ENCODE measurements around the gene CCDC73. TPM values are rescaled to one million over a fixed set of nuclear protein-coding genes. Genes with fewer than 3 reads are reported as not detected.
"Not testable (repeated sequence)": the region's sequence is repeated elsewhere in the genome, so short reads cannot be mapped to it uniquely, and the experiment has no call there.

CCDC73 gene
- total RNA-seq, 1 donor from 2014 or later, result 0.09 TPM

DNA sequence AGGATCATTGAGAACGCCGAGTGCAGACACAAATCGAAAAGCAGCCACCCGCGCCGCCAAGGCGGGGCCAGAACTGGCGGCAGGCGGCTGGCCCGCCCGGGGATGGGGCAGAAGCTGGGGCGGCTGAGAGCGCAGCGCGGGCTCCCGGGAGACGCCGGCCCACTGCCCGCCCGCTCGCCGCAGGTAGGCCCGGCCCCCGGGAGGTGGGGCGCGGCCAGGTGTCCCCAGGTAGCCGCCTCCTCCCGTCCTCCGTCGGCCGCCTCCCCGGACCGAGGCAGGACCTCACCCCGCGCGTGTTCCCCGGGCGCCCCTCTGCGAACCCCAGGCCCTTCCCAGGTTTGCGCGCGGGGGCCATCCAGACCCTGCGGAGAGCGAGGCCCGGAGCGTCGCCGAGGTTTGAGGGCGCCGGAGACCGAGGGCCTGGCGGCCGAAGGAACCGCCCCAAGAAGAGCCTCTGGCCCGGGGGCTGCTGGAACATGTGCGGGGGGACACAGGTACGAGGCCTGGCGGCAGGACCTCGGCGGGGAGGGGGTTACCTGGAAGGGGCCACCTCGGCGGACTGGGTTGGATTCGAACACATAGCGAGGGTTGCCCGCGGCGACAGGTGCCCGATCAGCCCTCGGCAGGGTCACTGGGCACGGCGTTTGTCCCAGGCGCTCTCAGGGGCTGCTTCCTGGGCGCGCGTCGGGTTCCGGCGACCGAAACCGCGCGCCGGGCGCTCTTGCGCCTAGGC lies 35.4 kb upstream of the CCDC73 start, which contains the start of gene PRRG4:
TSS of gene PRRG4 (plus strand) at position 248 of the 733 bp plus-strand sequence. CDS start 603 bp downstream, outside the sequence.
- intact Hi-C loops (cut with DNase I), result no loop called here
- ATAC-seq, result peak; percentile 99
- Histone ChIP-seq H3K4me3 (peak within 1 kb of the TSS; percentile 86), H3K4me1 (peaks cover 8% of the 10 kb centered on the region), H3K36me3 (peaks cover 6% of the 10 kb centered on the region), H3K27me3 (ENCODE audit: low read depth) (no peaks in the 10 kb centered on the region), H3K27ac (peak within 1 kb of the TSS; percentile 84), H3K9me3 (no peaks in the 10 kb centered on the region)
- peak; percentile 89 for DNase-seq
- TF ChIP-seq, protein P1, sequence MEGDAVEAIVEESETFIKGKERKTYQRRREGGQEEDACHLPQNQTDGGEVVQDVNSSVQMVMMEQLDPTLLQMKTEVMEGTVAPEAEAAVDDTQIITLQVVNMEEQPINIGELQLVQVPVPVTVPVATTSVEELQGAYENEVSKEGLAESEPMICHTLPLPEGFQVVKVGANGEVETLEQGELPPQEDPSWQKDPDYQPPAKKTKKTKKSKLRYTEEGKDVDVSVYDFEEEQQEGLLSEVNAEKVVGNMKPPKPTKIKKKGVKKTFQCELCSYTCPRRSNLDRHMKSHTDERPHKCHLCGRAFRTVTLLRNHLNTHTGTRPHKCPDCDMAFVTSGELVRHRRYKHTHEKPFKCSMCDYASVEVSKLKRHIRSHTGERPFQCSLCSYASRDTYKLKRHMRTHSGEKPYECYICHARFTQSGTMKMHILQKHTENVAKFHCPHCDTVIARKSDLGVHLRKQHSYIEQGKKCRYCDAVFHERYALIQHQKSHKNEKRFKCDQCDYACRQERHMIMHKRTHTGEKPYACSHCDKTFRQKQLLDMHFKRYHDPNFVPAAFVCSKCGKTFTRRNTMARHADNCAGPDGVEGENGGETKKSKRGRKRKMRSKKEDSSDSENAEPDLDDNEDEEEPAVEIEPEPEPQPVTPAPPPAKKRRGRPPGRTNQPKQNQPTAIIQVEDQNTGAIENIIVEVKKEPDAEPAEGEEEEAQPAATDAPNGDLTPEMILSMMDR (IDR thresholded peaks at IDR 0.05), result no peak

DNA sequence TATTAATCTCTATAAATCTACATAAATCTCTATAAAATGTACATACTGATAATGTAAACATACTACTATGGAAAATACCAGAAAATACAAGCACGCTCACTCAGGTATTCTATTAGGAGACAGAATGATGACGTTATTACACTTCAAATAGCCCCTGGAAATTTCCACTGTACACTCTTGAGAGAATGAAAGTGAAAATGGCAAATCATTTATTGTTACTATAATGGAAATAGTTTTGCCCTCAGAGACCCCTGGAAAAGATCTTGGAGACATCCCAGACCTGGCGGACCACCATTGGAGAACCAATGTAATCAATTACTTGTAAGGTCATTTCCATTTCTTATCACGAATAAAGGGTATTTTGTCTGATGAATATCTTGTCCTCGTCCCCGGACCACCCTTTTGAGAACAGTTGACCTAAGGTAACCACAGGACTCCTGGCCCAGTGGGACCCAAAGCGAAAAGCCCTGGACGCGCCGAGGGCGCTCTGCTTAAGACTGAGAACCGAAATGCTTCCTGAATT lies 34.8 kb upstream of the CCDC73 start:
- Histone ChIP-seq H3K36me3 (peaks cover 6% of the 10 kb centered on the region), H3K4me3 (peak overlapping the region; percentile 86), H3K4me1 (peaks cover 8% of the 10 kb centered on the region), H3K9me3 (no peaks in the 10 kb centered on the region), H3K27ac (peak overlapping the region; percentile 84), H3K27me3 (ENCODE audit: low read depth) (no peaks in the 10 kb centered on the region)
- TF ChIP-seq, protein P1 (IDR thresholded peaks at IDR 0.05), result no peak
- intact Hi-C loops (cut with DNase I), result no loop called here
- peak; percentile 47 to 69 for ATAC-seq
- no peak for DNase-seq

DNA sequence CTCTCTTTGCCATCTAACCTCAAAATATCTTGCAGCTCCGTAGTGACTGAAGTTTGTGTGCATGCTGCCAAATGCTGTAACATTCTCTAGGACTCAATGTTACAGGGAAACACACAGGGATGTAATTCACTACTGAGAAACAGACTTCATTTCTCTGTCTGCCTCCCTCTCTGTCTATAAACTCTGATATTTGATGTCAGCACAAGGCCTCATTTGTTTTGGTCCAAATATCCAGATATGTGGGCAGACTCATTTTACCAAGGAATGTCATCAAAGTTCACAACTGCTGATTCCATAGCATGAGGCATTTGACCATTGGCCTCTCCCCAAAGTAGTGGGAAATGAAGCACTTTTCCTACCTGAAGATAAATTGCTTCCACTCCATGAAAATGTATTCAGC lies 32.8 kb upstream of the CCDC73 start:
- intact Hi-C loops (cut with DNase I), result no loop called here
- H3K27me3 ChIP-seq (ENCODE audit: low read depth), result no peaks in the 10 kb centered on the region
- H3K9me3 ChIP-seq, result no peaks in the 10 kb centered on the region
- no peaks in the 10 kb centered on the region for H3K36me3 ChIP-seq
- DNase-seq (no peak), ATAC-seq (no peak)
- H3K4me3 ChIP-seq, result no peak overlapping the region
- TF ChIP-seq, protein P1 (IDR thresholded peaks at IDR 0.05), result no peak
- H3K27ac ChIP-seq, result no peak overlapping the region
- peaks cover 8% of the 10 kb centered on the region for H3K4me1 ChIP-seq

DNA sequence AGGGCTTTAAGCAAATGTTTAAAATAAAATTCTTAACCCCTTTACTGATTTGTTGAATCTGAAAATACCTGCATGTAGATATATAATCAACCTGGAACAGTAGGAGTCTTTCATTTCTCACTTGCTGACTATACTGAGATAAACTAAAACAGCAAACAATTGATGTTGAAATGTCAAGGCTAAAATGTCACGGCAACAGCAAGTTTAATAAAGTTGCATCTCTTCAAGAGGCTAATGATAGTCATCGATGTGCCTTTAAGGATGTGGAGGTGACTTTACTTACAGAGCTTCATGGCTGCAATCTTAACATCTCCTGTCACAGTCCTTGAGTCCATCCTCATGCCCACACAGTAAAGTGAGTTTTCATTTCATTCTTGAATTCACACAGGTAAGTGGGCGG lies 31.7 kb upstream of the CCDC73 start:
- Histone ChIP-seq H3K36me3 (no peaks in the 10 kb centered on the region), H3K9me3 (no peaks in the 10 kb centered on the region), H3K27me3 (ENCODE audit: low read depth) (no peaks in the 10 kb centered on the region), H3K27ac (no peak overlapping the region), H3K4me3 (no peak overlapping the region), H3K4me1 (peaks cover 8% of the 10 kb centered on the region)
- intact Hi-C loops (cut with DNase I), result no loop called here
- no peak for DNase-seq
- TF ChIP-seq, protein P1 (IDR thresholded peaks at IDR 0.05), result no peak
- ATAC-seq, result no peak

DNA sequence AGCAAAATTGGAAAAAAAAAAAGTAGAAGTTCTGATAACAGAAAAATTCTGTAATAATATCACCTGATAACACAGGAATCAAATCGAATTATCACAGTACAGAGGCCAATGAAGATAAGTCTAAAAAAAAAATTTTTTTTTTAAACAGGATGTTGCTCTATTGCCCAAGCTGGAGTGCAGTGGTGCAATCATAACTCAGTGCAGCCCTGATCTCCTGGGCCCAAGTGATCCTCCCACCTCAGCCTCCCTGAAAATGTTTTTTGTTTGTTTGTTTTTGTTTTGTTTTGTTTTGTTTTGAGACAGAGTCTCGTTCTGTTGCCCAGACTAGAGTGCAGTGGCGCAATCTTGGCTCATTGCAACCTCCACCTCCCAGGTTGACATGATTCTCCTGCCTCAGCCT lies 29.2 kb upstream of the CCDC73 start:
- H3K4me1 ChIP-seq; H3K9me3 ChIP-seq; H3K4me3 ChIP-seq; H3K27ac ChIP-seq; DNase-seq; H3K27me3 ChIP-seq (ENCODE audit: low read depth); intact Hi-C loops (cut with DNase I); H3K36me3 ChIP-seq; ATAC-seq: not testable (repeated sequence)

DNA sequence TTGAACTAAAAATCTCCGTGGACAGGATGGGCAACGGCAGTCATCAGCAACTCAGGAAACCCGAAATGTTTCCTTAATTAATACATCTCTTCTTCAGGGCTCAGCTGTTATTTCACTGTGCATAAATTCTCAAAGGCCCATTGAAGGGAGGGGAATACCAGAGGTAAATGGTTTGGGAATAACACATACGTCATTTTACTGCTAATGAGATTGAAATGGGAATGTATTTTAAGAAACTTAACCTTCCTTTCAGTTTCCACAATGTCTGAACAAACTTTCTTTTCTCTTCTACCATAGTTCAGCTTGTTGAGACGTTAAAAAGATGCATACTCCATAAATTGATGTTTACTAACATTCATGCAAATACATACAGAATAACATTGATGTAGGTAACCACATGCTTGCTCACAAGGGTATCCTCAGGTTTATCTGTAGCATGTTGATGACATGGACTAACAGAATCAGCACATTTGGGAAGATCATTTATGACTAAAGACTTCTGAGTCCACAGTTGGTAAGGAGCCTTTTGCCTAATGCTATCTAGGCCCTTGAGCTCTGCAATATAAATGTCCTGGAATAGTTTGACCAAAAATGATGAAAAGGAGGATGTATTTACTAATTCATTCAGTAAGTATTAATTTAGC lies 27.6 kb upstream of the CCDC73 start:
- intact Hi-C loops (cut with DNase I), result no loop called here
- Histone ChIP-seq H3K27me3 (ENCODE audit: low read depth) (no peaks in the 10 kb centered on the region), H3K4me1 (no peaks in the 10 kb centered on the region), H3K27ac (no peak overlapping the region), H3K36me3 (no peaks in the 10 kb centered on the region), H3K9me3 (no peaks in the 10 kb centered on the region), H3K4me3 (no peak overlapping the region)
- DNase-seq, result no peak
- ATAC-seq, result no peak
- TF ChIP-seq, protein P1 (IDR thresholded peaks at IDR 0.05), result no peak
